Mesendoderm (in vitro differentiated cells): ENCODE data around the gene SLC44A5.
"Not testable (repeated sequence)": the region's sequence is repeated elsewhere in the genome, so short reads cannot be mapped to it uniquely, and the experiment has no call there.

Experiments used
- DNase-seq: peaks from one replicate; pipeline ENCODE4 v3.0.0; 2013
- H2AK5ac ChIP-seq: 2 replicates; pipeline ENCODE4 v1.6.1; 2013; ENCODE audit warnings: low read length, inconsistent platforms
- H2BK120ac ChIP-seq: 2 replicates; pipeline ENCODE4 v1.6.1; 2013; ENCODE audit warnings: low read depth, mild to moderate bottlenecking, low read length, moderate library complexity, mixed read lengths
- H2BK15ac ChIP-seq: replicated peaks from 2 replicates; pipeline ENCODE4 v1.6.1; 2013; ENCODE audit warnings: low read depth, mild to moderate bottlenecking, moderate library complexity
- H2BK5ac ChIP-seq: 2 replicates; pipeline ENCODE4 v1.6.1; 2013; ENCODE audit warnings: low read length, inconsistent platforms
- H3K18ac ChIP-seq: 2 replicates; pipeline ENCODE4 v1.6.1; 2013; ENCODE audit warnings: mild to moderate bottlenecking, low read length, mixed read lengths
- H3K23ac ChIP-seq: one replicate; pipeline ENCODE4 v1.6.1; 2013; ENCODE audit warnings: low read length
- H3K27ac ChIP-seq: 2 replicates; pipeline ENCODE4 v1.5.1; 2013; ENCODE audit warnings: low read depth, mild to moderate bottlenecking, inconsistent platforms, low read length, moderate library complexity
- H3K27me3 ChIP-seq: 2 replicates; pipeline ENCODE4 v1.6.1; 2013; ENCODE audit warnings: low read length, control low read depth, mild to moderate bottlenecking, inconsistent platforms; ENCODE audit not compliant: insufficient read depth, poor library complexity
- H3K36me3 ChIP-seq: 2 replicates; pipeline ENCODE4 v1.6.1; 2013; ENCODE audit warnings: low read length, inconsistent platforms; ENCODE audit not compliant: control insufficient read depth, insufficient read depth
- H3K4ac ChIP-seq: one replicate; pipeline ENCODE4 v1.6.1; 2013; ENCODE audit warnings: low read depth, mild to moderate bottlenecking, low read length, moderate library complexity
- H3K4me1 ChIP-seq: 2 replicates; pipeline ENCODE4 v1.6.1; 2013; ENCODE audit warnings: low read depth, low read length, inconsistent platforms; ENCODE audit not compliant: control insufficient read depth
- H3K4me2 ChIP-seq: 2 replicates; pipeline ENCODE4 v1.6.1; 2013; ENCODE audit warnings: low read length
- H3K4me3 ChIP-seq: 2 replicates; pipeline ENCODE4 v1.5.1; 2013; ENCODE audit warnings: mild to moderate bottlenecking, low read length
- H3K56ac ChIP-seq: one replicate; pipeline ENCODE4 v1.6.1; 2013; ENCODE audit warnings: low read length
- H3K79me1 ChIP-seq: 2 replicates; pipeline ENCODE4 v1.6.1; 2013; ENCODE audit warnings: low read length, inconsistent platforms
- H3K79me2 ChIP-seq: 2 replicates; pipeline ENCODE4 v1.6.1; 2013; ENCODE audit warnings: mild to moderate bottlenecking, low read length; ENCODE audit not compliant: control insufficient read depth, insufficient read depth
- H3K9ac ChIP-seq: 2 replicates; pipeline ENCODE4 v1.6.1; 2013; ENCODE audit warnings: low read length, inconsistent platforms
- H4K5ac ChIP-seq: one replicate; pipeline ENCODE4 v1.6.1; 2013; ENCODE audit warnings: low read length
- H4K8ac ChIP-seq: one replicate; pipeline ENCODE4 v1.6.1; 2013; ENCODE audit warnings: low read depth, mild to moderate bottlenecking, control low read depth, low read length, moderate library complexity
- WGBS: extraction: QIAGEN DNeasy Blood & Tissue Kit; methylation state at CpG from one replicate; pipeline ENCODE4 v1.1.7; 2013; ENCODE audit warnings: low lambda C conversion rate, missing lambda C conversion rate; ENCODE audit not compliant: insufficient coverage; ENCODE audit errors: extremely low coverage; 5-methylcytosine and 5-hydroxymethylcytosine counted together

Gene SLC44A5

GRCh38 chr1:75275631-75276030, 335.3 kb downstream of the SLC44A5 start:
- Histone ChIP-seq H3K27ac (no peak overlapping the region), H3K27me3 (no peaks in the 10 kb centered on the region), H4K5ac (no peak overlapping the region), H3K56ac (no peak overlapping the region), H3K4me2 (no peak overlapping the region), H3K23ac (no peak overlapping the region), H4K8ac (no peak overlapping the region), H2AK5ac (no peak overlapping the region), H3K9ac (no peak overlapping the region), H2BK5ac (no peak overlapping the region), H2BK120ac (no peak overlapping the region), H3K4ac (no peak overlapping the region), H3K79me2 (no peaks in the 10 kb centered on the region), H2BK15ac (no peak overlapping the region), H3K4me3 (no peak overlapping the region), H3K4me1 (no peaks in the 10 kb centered on the region), H3K79me1 (no peaks in the 10 kb centered on the region), H3K18ac (no peak overlapping the region), H3K36me3 (no peaks in the 10 kb centered on the region)
- WGBS: no CpG with 5 or more reads among the region's 1 CpG
- DNase-seq: no peak

GRCh38 chr1:75274920-75275506, 335.9 kb downstream of the SLC44A5 start:
- Histone ChIP-seq H3K27ac (no peak overlapping the region), H3K9ac (no peak overlapping the region), H3K56ac (no peak overlapping the region), H3K4me3 (no peak overlapping the region), H3K18ac (no peak overlapping the region), H3K4me2 (no peak overlapping the region), H3K27me3 (no peaks in the 10 kb centered on the region), H3K36me3 (no peaks in the 10 kb centered on the region), H2BK15ac (no peak overlapping the region), H3K79me2 (no peaks in the 10 kb centered on the region), H2BK120ac (no peak overlapping the region), H3K79me1 (no peaks in the 10 kb centered on the region), H3K4ac (no peak overlapping the region), H2BK5ac (no peak overlapping the region), H3K4me1 (no peaks in the 10 kb centered on the region), H4K8ac (no peak overlapping the region), H3K23ac (no peak overlapping the region), H2AK5ac (no peak overlapping the region), H4K5ac (no peak overlapping the region)
- no peak for DNase-seq

GRCh38 chr1:75273110-75273509, 337.8 kb downstream of the SLC44A5 start:
- no peak overlapping the region for H4K5ac ChIP-seq
- H3K27ac ChIP-seq: no peak overlapping the region
- no peak overlapping the region for H3K4me2 ChIP-seq
- no peak overlapping the region for H3K56ac ChIP-seq
- no peak overlapping the region for H2BK120ac ChIP-seq
- no peak overlapping the region for H2AK5ac ChIP-seq
- H3K9ac ChIP-seq: no peak overlapping the region
- H4K8ac ChIP-seq: no peak overlapping the region
- no peak overlapping the region for H3K23ac ChIP-seq
- no peak overlapping the region for H3K18ac ChIP-seq
- no peak overlapping the region for H3K4me3 ChIP-seq
- H3K79me1 ChIP-seq: no peaks in the 10 kb centered on the region
- no peak overlapping the region for H2BK15ac ChIP-seq
- no peaks in the 10 kb centered on the region for H3K36me3 ChIP-seq
- H3K27me3 ChIP-seq: no peaks in the 10 kb centered on the region
- no peaks in the 10 kb centered on the region for H3K4me1 ChIP-seq
- no peak for DNase-seq
- no CpG with 5 or more reads among the region's 2 CpGs for WGBS
- H2BK5ac ChIP-seq: no peak overlapping the region
- H3K79me2 ChIP-seq: no peaks in the 10 kb centered on the region
- no peak overlapping the region for H3K4ac ChIP-seq

GRCh38 chr1:75265792-75266191, 345.1 kb downstream of the SLC44A5 start:
- no peaks in the 10 kb centered on the region for H3K79me2 ChIP-seq
- no peaks in the 10 kb centered on the region for H3K27me3 ChIP-seq
- H3K23ac ChIP-seq: no peak overlapping the region
- H3K27ac ChIP-seq: no peak overlapping the region
- no peak overlapping the region for H4K5ac ChIP-seq
- H3K4ac ChIP-seq: no peak overlapping the region
- no peak overlapping the region for H3K4me2 ChIP-seq
- no CpG with 5 or more reads among the region's 6 CpGs for WGBS
- no peaks in the 10 kb centered on the region for H3K79me1 ChIP-seq
- no peak overlapping the region for H2BK120ac ChIP-seq
- H3K56ac ChIP-seq: no peak overlapping the region
- peak; percentile 81 for DNase-seq
- H3K36me3 ChIP-seq: no peaks in the 10 kb centered on the region
- no peak overlapping the region for H3K9ac ChIP-seq
- no peak overlapping the region for H3K18ac ChIP-seq
- H2AK5ac ChIP-seq: no peak overlapping the region
- no peak overlapping the region for H2BK5ac ChIP-seq
- H3K4me1 ChIP-seq: no peaks in the 10 kb centered on the region
- H2BK15ac ChIP-seq: no peak overlapping the region
- no peak overlapping the region for H4K8ac ChIP-seq
- H3K4me3 ChIP-seq: no peak overlapping the region

- H3K4me2 ChIP-seq: no peak overlapping the region
- no peak overlapping the region for H2BK120ac ChIP-seq
- DNase-seq: no peak
- H3K23ac ChIP-seq: no peak overlapping the region
- no CpG with 5 or more reads among the region's 1 CpG for WGBS
- no peak overlapping the region for H4K5ac ChIP-seq
- H3K9ac ChIP-seq: no peak overlapping the region
- H3K79me2 ChIP-seq: no peaks in the 10 kb centered on the region
- H2BK15ac ChIP-seq: no peak overlapping the region
- H3K36me3 ChIP-seq: no peaks in the 10 kb centered on the region
- H3K56ac ChIP-seq: no peak overlapping the region
- no peak overlapping the region for H2AK5ac ChIP-seq
- no peak overlapping the region for H3K4ac ChIP-seq
- no peak overlapping the region for H3K4me3 ChIP-seq
- no peaks in the 10 kb centered on the region for H3K27me3 ChIP-seq
- no peak overlapping the region for H4K8ac ChIP-seq
- no peaks in the 10 kb centered on the region for H3K79me1 ChIP-seq
- no peak overlapping the region for H3K27ac ChIP-seq
- H3K4me1 ChIP-seq: no peaks in the 10 kb centered on the region
- H2BK5ac ChIP-seq: no peak overlapping the region
- no peak overlapping the region for H3K18ac ChIP-seq
These were observed 346.8 kb downstream of the SLC44A5 start for GRCh38 chr1:75264112-75264511.

GRCh38 chr1:75263616-75264015, 347.3 kb downstream of the SLC44A5 start:
- WGBS: no CpG with 5 or more reads among the region's 2 CpGs
- H3K56ac ChIP-seq, H4K5ac ChIP-seq, H3K36me3 ChIP-seq, H3K79me2 ChIP-seq, H3K4me2 ChIP-seq, H3K27me3 ChIP-seq, H3K4ac ChIP-seq, H2BK15ac ChIP-seq, DNase-seq, H2BK5ac ChIP-seq, H2BK120ac ChIP-seq, H3K18ac ChIP-seq, H4K8ac ChIP-seq, H3K27ac ChIP-seq, H3K9ac ChIP-seq, H3K23ac ChIP-seq, H3K4me3 ChIP-seq, H3K4me1 ChIP-seq, H2AK5ac ChIP-seq, H3K79me1 ChIP-seq: not testable (repeated sequence)
